ENCODE measurements around the gene GRID1.

- TF ChIP-seq, protein P1, sequence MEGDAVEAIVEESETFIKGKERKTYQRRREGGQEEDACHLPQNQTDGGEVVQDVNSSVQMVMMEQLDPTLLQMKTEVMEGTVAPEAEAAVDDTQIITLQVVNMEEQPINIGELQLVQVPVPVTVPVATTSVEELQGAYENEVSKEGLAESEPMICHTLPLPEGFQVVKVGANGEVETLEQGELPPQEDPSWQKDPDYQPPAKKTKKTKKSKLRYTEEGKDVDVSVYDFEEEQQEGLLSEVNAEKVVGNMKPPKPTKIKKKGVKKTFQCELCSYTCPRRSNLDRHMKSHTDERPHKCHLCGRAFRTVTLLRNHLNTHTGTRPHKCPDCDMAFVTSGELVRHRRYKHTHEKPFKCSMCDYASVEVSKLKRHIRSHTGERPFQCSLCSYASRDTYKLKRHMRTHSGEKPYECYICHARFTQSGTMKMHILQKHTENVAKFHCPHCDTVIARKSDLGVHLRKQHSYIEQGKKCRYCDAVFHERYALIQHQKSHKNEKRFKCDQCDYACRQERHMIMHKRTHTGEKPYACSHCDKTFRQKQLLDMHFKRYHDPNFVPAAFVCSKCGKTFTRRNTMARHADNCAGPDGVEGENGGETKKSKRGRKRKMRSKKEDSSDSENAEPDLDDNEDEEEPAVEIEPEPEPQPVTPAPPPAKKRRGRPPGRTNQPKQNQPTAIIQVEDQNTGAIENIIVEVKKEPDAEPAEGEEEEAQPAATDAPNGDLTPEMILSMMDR (IDR thresholded peaks at IDR 0.05): no peak
- no peak for TF ChIP-seq POLR2A (IDR thresholded peaks at IDR 0.05)
These were observed 122.9 kb downstream of the GRID1 start for GRCh38 chr10:86243651-86244155.

Data from Peyer's patch (tissue), 4 donors.